NCI-H1048 (cell line): ENCODE results near the gene RAPGEF2.
"Not testable (repeated sequence)": the region's sequence is repeated elsewhere in the genome, so short reads cannot be mapped to it uniquely, and the experiment has no call there.

ENCODE experiments used
- DNase-seq: peaks from one replicate; lab custom pipeline; 2025; lab: John Stamatoyannopoulos, UW

The RAPGEF2 gene

DNA sequence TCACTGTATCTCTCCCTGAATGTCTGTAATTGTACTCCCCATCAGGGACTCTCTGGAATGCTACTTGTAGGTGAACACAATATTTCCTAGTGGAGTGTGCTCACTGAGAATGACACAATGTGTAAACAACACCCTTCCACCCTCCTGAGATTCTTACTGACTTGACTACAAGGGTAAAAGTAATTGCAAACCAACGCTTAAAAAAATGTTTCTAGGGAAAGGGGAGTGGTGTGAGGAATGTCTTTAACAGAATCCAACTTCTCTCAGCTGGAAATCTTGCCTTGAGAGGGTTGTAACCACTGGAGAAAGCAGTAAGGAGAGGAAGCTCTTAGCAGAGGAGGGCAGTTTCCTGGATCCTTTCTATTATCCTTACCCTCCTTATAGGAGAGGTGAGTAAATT is 5.1 kb upstream of the RAPGEF2 start:
- DNase-seq: no peak

DNA sequence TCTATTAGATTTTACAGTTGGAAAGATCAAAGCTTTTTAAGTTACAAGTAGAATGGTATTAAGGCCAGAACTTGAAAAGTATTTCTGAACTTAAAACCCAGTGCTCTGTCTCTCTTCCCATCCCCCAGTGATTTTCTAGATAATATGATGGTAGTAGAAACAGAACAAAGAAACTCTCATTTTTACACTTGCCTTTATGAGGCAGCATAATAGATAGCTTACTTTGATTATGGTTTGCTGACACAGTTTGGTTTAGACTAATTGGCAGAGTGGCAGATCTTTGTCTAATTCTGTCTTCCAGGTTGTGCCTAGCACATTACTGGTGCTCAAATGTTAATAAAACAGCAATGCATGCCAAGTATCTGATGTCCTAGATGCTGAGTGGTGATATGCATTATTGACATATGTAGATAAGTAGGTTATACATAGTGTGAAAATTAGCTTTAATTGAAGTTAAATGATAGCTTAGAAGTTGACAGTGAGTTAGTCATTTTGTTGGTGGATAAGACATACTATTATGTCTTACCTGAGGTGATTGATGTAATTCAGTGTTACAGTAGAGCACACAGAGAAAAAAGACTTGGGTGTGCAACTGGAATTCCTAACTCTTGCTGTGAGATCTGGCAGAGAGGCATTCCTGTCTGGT is 4.3 kb upstream of the RAPGEF2 start:
- no peak for DNase-seq

DNA sequence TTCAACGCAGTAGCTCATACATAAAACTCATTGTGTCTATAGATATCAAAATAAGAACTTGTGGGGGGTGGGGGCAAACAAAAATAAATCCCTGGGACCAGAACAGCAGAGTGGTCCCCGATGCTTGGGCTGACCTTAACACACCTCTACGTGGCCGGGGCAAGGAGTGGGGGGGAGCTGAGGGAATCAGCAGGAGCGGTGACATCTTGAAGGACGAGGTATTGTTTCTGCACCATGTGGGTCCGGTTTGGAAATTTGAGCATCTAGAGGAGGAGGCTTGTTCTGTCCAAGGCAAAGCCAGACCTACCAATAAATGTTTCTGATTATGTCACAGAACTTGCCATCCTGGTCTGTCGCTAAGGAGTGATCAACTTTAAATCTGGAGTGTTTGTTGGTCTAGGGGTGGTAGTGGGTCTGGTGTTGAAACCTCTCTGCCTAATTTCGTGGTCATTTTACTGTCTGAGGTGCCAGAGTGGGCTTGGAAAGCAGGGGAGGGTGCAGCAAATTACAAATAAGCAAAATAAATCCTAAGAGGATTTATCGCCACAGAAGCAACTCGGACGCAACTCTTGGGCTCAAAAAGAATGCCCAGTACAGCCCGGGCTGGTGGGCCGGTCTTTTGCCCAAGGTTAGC is 774 bp upstream of the RAPGEF2 start:
- DNase-seq: no peak

DNA sequence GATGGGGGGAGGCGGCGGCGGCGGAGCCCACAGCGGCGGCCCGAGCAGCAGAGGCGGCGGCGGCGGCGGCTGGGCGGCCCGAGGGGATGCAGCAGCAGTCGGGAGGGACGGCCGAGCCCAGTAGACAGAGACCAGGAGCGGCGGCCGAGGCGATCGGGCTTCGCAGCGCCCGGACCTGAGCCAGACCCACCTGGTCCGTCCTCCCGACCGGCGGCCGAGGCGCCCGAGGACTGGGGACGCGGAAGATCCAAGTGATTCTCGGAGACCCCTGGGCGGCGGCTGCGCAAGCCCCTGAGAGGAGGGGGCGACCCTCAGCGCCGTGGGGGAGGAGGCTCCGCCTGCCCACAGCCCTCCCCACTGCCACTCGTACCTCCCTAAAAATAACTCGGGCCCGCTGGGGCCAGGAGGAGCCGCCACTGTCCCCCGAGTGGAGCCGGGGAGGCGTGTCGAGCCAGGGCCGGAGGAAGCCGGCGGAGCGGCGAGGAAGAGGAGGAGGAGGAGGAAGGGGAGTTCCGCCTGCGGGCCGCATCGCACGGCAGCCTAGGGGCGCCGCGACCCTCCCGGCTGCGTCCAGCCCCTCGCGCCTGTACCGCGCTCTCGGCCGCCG is 608 bp downstream of the RAPGEF2 start:
- no peak for DNase-seq

DNA sequence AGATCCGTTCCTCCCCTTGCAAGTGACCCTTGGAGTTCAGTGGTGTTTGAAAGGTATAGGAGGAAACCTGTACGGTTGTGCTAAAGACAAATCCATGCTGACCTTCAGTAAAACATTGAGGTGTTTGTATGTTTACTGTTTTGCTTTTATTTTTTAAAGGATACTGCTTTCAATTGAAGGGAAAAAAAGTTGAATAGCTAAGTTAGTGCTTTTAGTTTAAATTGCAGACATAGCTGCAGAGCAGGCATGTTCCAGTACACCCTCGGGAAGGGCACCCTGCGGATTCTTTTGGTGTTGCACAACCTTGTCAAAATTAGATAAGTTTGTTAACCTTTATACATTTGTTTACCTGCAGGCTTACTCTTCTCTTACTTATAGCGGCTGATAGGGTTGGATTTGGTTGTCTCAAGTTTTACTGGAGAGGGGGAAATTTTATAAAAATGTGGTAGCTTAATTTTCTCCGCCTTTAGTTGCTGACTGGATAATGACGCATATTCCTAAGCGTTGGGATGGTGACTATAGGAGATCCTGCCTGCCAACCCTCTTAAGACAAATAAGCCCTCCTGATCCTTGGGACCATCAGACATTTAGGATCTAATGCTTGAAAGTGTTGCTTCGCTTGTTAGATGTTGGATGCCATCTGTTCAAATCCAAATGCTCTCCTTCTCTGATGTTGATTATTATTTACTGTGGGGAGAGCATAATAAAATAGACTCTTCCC is 2.0 kb downstream of the RAPGEF2 start:
- DNase-seq: no peak

DNA sequence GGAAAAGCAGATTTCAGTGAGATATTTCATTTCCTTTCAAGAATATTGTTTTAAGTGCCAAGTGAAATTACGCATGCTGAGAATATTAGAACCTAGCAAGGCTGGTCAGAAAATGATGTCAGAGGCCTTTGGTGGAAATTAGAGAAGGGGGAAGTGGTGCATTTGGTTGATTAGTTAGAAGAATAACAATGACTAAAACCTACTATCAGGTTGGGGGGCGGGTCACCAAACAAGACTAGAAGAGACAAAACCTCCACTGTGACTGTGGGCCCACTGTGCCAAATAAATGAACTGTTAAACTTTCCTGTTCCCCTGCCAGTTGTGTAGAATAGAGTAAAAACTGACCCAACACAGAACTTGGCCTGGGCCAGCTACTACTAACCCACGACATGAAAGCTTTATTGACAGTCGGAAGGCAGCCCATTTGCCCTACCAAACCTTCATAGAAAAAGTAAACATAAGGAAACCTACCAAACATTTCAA is 2.9 kb downstream of the RAPGEF2 start:
- no peak for DNase-seq

DNA sequence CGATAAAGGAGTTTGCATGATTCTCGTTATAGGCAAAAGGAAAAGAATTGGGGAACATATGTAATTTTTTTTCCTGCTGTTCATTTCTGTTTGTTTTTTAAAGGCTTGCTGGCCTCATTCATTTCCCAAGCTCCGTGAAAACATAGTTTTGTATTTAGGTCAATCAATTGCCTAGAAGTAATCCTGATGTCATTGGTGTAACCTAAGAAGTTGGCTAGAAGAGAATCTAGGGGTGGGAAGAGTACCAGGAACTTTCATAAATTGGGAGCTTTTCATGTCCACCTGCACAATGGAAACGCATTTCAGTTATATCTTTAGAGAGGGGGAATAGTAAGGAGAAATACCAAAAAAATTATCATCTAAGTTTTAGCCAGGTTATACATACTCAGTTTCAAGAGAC is 3.8 kb downstream of the RAPGEF2 start:
- no peak for DNase-seq

DNA sequence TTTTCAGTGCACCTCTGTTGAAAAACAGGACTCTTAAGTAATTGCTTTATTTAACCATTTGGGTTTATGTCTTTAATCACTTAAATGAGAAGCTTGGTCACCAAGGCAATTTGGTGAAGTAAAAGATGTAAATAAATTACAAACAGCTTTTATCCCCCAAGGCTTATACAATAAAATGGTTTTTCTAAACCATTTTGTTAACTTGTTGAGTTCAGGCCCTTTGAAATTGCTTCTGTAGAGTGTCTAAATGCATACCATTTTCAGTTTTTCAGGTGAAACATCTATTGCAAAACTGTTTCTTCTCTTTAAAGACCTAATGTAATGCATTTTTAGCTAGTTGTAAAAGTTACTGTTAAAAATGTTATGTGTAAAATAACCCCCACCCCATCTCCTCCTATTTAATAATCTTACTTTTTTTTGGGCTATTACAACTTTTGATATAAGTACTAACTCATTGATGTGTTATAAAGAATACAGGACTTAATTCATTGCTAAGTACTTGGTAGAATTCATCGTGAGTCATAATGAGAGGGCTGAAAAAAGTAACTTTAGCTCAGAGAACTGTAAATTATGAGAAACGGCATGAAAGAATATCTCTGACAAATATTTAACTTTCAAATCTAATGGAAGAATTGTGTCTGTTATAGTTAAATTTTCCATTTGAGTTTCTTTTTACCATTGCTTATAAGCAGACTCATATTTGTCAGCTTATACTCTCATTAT is 4.5 kb downstream of the RAPGEF2 start:
- no peak for DNase-seq

DNA sequence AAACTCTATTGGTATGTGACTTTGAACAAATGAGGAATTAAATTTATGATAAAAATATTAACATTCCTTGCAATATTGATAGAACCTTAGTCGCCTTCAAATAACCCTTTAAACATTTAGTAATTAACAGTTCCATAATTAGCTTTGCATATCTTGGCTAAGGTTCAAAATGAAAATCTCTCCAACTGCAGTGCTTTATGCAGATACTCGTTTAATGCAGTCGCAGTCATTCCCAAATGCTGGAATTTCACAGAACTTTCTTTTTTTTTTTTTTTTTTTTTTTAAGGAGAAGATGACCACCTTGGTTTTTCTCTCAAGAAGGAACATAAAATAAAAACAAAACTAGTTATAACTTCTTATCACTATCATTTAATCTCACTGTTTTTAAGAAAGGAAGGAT is 5.2 kb downstream of the RAPGEF2 start:
- DNase-seq: no peak

DNA sequence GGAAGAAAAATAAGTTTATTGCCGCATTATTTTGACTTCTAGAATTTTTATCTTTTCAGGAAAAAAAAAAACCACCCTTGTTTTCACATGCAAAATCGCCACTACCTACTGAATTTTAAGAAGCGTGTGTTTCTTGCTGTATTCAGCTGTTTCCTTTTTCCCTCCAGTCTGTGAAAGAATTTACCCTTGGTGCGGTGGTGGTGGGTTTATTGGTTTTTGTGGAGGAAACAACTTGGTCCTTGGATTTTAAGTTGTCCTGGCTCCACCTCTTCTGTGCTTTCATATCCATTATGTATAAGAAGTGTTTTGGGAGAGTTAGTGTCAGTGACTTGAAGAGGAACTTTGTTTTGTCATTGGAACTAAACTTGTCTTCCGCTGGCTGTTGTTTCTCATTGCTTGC is 8.1 kb downstream of the RAPGEF2 start:
- DNase-seq: no peak

DNA sequence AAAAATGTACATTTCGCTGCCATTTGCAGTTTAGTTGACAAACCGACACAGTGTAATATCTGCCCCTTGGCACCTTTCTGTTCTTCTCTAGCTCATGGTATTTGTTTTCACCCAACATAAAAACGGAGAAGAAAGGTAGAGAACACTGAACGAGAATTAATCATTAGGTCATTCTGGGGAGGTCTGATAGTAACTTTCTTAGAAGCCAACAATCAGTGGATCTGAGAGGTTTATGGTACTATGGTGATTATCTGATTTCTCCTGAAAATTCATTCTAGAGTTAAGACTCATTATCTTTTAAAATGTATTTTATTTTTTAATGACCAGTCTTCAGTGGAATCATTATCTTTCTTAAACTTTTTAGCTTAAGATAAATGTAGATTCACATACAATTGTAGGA is 8.5 kb downstream of the RAPGEF2 start:
- no peak for DNase-seq

DNA sequence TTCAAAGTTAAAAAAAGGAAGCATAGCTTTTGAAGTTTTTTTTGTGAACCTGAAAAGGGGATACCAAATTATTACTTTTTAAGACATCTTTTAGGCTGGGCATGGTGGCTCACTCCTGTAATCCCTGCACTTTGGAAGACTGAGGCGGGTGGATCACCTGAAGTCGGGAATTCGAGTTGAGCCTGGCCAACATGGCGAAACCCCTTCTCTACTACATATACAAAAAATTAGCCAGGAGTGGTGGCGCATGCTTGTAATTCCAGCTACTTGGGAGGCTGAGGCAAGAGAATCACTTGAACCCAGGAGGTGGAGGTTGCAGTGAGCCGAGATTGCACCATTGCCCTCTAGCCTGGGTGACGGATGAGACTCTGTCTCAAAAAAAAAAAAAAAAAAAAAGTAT is 10.5 kb downstream of the RAPGEF2 start:
- DNase-seq: not testable (repeated sequence)

DNA sequence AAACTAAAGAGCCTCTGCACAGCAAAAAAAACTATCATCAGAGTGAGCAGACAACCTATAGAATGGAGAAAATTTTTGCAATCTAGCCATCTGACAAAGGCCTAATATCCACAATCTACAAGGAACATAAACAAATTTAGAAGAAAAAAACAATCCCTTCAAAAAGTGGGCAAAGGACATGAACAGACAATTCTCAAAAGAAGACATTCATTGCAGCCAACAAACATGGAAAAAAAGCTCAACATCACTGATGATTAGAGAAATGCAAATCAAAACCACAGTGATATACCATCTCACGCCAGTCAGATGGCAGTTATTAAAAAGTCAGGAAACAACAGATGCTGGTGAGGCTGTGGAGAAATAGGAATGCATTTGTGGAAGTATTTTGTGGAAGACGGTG is 13.2 kb downstream of the RAPGEF2 start:
- DNase-seq: not testable (repeated sequence)

DNA sequence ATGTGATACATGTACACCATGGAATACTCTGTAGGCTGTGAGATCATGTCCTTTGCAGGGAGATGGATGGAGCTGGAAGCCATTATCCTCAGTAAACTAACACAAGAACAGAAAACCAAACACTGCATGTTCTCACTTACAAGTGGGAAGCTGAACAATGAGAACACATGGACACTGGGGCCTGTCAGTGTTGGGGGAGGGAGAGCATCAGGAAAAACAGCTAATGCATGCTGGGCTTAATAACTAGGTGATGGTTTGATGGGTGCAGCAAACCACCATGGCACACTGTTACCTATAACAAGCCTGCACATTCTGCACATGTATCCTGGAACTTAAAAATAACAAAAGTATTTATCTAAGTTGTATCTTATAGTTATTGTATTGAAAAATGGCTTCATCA is 13.8 kb downstream of the RAPGEF2 start:
- DNase-seq: not testable (repeated sequence)

DNA sequence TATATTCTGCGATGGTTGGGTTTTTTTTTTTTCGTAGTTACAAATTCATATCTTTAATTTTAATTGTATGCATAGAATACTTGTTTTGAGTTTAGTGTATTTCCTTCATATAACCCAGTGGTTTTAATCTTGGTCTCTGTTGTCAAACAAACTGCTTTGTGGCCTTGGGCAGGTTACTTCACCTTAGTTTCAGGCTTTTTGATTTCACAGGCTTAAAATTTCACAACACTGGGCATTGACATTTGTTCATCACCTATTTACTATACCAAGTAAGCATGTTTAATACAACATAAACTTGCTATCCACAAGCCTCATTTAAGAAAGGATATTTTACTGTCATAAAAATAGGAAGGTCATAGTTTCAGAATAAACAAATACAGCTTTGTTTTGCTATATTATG is 14.7 kb downstream of the RAPGEF2 start:
- no peak for DNase-seq

DNA sequence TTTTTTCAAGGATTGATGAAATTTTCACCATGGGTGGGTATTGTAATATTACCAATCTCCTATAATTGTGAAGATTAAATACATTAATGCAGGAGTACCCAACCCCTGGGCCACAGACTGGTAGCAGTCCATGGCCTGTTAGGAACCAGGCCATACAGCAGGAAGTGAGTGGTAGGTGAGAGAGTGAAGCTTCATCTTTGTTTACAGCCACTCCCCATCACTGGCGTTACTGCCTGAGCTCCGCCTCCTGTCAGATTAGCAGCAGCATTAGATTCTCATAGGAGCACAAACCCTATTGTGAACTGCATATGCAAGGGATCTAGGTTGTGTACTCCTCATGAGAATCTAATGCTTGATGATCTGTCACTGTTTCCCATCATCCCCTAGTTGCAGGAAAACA is 15.1 kb downstream of the RAPGEF2 start:
- no peak for DNase-seq

DNA sequence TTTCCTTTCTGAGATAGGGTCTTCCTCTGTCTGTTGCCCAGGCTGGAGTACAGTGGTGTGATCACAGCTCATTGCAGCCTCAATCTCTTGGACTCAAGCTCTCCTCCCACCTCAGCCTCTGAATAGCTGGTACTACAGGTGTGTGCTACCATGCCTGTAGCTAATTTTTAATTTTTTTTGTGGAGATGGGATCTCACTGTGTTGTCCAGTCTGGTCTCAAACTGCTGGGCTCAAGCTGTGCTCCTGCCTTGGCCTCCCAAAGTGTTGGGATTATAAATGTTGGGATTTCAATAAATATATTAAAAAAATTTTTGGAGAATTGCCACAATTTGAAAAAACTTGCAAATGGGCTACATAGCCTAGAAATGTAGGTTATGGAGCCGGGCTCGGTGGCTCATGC is 18.5 kb downstream of the RAPGEF2 start:
- DNase-seq: no peak

DNA sequence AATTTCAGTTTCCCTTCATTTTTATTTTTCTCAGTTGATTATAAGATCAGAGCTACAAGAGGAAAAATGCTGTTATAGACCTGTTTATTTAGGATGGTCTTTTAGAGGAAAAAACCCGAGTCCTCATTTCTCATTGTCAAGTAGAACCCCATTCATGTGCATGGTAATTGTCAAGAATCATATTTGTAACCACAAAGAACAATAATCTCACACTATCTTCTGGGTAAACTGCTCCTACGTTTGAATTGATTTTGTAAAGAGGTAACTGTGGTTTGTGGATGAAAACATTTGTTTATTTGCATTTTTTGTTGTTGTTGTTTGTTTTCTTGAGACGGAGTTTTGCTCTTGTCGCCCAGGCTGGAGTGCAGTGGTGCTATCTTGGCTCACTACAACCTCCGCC is 23.8 kb downstream of the RAPGEF2 start:
- DNase-seq: no peak

DNA sequence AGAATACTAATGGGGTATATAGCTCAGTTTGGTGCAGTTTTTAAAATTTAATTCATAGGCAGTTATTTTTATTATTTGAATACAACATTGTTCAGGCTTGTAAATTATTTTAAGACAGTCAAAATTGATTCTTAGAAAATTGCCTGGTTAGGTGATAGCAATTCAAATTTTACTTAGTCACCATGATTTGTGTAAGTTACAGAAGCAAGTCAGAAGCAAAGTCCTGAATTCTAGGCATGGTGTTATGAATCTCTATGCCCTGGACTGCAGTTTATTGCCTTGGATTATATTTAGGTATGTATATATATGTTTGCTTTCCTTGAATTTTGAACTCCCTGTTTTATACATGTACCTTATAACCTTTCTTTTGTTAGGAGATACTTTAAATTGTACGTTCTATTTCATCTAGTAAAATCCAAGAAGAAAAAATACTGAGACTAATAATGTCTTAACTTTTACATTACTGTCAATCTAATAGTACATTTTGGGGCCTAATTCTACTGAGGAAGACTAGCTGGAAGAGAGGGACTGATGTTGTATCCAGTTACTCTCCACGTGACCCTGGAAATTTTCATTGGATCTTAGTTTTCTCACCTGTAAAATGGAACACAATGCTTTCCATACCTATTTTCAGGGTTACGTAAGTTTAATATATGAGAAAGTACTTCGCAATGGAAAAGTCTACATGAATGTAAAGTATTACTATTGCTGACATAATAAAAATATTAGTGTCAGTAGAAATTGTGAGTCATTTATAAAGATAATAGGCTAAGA is 25.1 kb downstream of the RAPGEF2 start:
- no peak for DNase-seq

DNA sequence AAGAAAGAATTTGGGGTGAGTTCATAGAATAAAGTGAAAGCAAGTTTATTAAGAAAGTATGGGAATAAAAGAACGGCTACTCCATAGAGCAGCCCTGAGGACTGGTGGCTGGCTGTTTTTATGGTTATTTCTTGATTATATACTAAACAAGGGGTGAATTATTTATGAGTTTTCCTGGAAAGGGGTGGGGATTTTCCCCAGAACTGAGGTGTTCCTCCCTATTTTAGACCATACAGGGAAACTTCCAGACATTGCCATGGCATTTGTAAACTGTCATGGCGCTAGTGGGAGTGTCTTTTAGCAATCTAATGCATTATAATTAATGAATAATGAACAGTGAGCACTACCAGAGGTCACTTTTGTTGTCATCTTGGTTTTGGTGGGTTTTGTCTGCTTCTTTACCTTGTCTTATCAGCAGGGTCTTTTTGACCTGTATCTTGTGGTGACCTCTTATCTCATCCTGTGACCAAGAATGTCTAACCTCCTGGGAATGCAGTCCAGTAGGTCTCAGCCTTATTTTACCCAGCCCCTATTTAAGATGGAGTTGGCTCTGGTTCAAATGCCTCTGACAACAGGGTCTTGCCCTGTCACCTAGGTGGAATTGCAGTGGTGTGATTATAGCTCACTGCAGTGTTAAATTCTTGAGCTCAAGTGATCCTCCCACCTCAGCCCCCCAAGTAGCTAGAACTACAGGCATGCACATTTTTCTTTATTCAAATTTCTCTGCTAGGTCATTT is 27.1 kb downstream of the RAPGEF2 start:
- no peak for DNase-seq

DNA sequence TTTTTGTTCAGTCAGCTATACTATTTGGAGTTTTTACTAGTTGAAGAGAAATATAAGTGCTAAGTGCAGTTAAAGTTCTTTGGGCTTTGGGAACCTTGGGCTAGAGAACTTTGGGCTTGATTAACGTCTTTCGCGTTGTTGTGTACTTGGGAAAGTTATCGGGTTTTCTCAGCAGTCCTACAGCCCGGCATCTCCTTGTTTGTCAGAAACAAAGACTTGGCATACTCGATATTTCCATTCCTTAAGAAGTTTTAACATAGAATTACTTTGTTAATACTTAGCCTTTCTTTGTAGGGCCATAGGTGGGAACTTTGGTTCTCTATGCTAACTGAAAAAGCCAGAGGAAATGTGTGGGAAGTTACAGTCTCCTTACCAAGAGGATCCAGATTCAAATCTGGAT is 28.7 kb downstream of the RAPGEF2 start:
- no peak for DNase-seq
